ENCODE measurements around the gene ERH.
"Not testable (repeated sequence)": the region's sequence is repeated elsewhere in the genome, so short reads cannot be mapped to it uniquely, and the experiment has no call there.

The ERH gene

GRCh38 chr14:69392481-69392880 lies 5.6 kb downstream of the ERH start:
- no peak for DNase-seq

- not testable (repeated sequence) for DNase-seq
These were observed 6.7 kb downstream of the ERH start for GRCh38 chr14:69391400-69391799.

GRCh38 chr14:69387311-69387710 lies 10.8 kb downstream of the ERH start:
- DNase-seq: no peak

GRCh38 chr14:69378274-69378673 lies 19.8 kb downstream of the ERH start:
- DNase-seq: no peak

GRCh38 chr14:69376439-69376838 lies 21.7 kb downstream of the ERH start:
- DNase-seq: no peak

GRCh38 chr14:69375722-69376121 lies 22.4 kb downstream of the ERH start:
- no peak for DNase-seq

- no peak for DNase-seq
These were observed 22.9 kb downstream of the ERH start for GRCh38 chr14:69375182-69375581.

- DNase-seq: no peak
These were observed 23.9 kb downstream of the ERH start for GRCh38 chr14:69374235-69374634.

GRCh38 chr14:69373104-69373503 lies 25.0 kb downstream of the ERH start:
- no peak for DNase-seq

- no peak for DNase-seq
These were observed 26.0 kb downstream of the ERH start for GRCh38 chr14:69372146-69372545.

- DNase-seq: no peak
These were observed 28.0 kb downstream of the ERH start for GRCh38 chr14:69370061-69370460.

GRCh38 chr14:69368381-69368780 lies 29.7 kb downstream of the ERH start:
- DNase-seq: no peak

GRCh38 chr14:69366761-69367160 lies 31.3 kb downstream of the ERH start:
- DNase-seq: no peak

GRCh38 chr14:69366069-69366468 lies 32.0 kb downstream of the ERH start:
- no peak for DNase-seq

- no peak for DNase-seq
These were observed 33.7 kb downstream of the ERH start for GRCh38 chr14:69364378-69364777.

GRCh38 chr14:69363964-69364363 lies 34.1 kb downstream of the ERH start:
- DNase-seq: no peak

- DNase-seq: no peak
These were observed 35.0 kb downstream of the ERH start for GRCh38 chr14:69363055-69363454.

GRCh38 chr14:69360438-69361108 lies 37.5 kb downstream of the ERH start:
- DNase-seq: no peak

GRCh38 chr14:69358966-69359365 lies 39.1 kb downstream of the ERH start:
- no peak for DNase-seq

GRCh38 chr14:69358233-69358963 lies 39.7 kb downstream of the ERH start:
- no peak for DNase-seq

GRCh38 chr14:69357544-69358200 lies 40.4 kb downstream of the ERH start:
- DNase-seq: no peak

GRCh38 chr14:69356903-69357543 lies 41.1 kb downstream of the ERH start:
- no peak for DNase-seq

GRCh38 chr14:69355607-69356281 lies 42.4 kb downstream of the ERH start:
- DNase-seq: no peak

Data from activated T-cell treated with anti-CD3 and anti-CD28 coated beads for 4 hours (primary cell).